Trophoblast cell (in vitro differentiated cells and primary cell): ENCODE results near the gene SPATA2L.

Experiments used
- DNase-seq, 2 donors: peaks; one replicate each; pipeline ENCODE4 v3.0.0-alpha.2; 2016
- H2AFZ ChIP-seq: 2 replicates; pipeline ENCODE4 v1.6.1; 2013; ENCODE audit warnings: low read length, moderate library complexity, mild to moderate bottlenecking; ENCODE audit not compliant: insufficient read depth, poor library complexity
- H2AK5ac ChIP-seq: 2 replicates; pipeline ENCODE4 v1.6.1; 2013; ENCODE audit warnings: mild to moderate bottlenecking, low read length
- H2BK120ac ChIP-seq: 2 replicates; pipeline ENCODE4 v1.6.1; 2013; ENCODE audit warnings: low read length, mild to moderate bottlenecking, moderate library complexity; ENCODE audit not compliant: insufficient read depth, poor library complexity
- H2BK12ac ChIP-seq: 2 replicates; pipeline ENCODE4 v1.6.1; 2013; ENCODE audit warnings: mild to moderate bottlenecking, low read length, moderate library complexity
- H2BK5ac ChIP-seq: 2 replicates; pipeline ENCODE4 v1.6.1; 2013; ENCODE audit warnings: low read length, low read depth, moderate library complexity, mild to moderate bottlenecking; ENCODE audit not compliant: poor library complexity
- H3K14ac ChIP-seq: 2 replicates; pipeline ENCODE4 v1.6.1; 2013; ENCODE audit warnings: mild to moderate bottlenecking, low read length
- H3K18ac ChIP-seq: 2 replicates; pipeline ENCODE4 v1.6.1; 2013; ENCODE audit warnings: mild to moderate bottlenecking, low read length
- H3K23ac ChIP-seq: 2 replicates; pipeline ENCODE4 v1.6.1; 2013; ENCODE audit warnings: low read length
- H3K27ac ChIP-seq: 2 replicates; pipeline ENCODE4 v1.5.1; 2013; ENCODE audit warnings: low read depth, mild to moderate bottlenecking, inconsistent platforms, low read length, moderate library complexity
- H3K27me3 ChIP-seq: 2 replicates; pipeline ENCODE4 v1.6.1; 2013; ENCODE audit warnings: inconsistent platforms, mild to moderate bottlenecking, low read length, moderate library complexity; ENCODE audit not compliant: insufficient read depth
- H3K36me3 ChIP-seq, 2 experiments: 1 replicate in 1 of 2; 2 replicates in 1 of 2; pipeline ENCODE4 v1.6.1; 2013; ENCODE audit warnings: low read length in 2 of 2, mild to moderate bottlenecking in 2 of 2, moderate library complexity in 1 of 2; ENCODE audit not compliant: insufficient read depth in 2 of 2, control insufficient read depth in 1 of 2
- H3K4ac ChIP-seq: 2 replicates; pipeline ENCODE4 v1.6.1; 2013; ENCODE audit warnings: low read depth, mild to moderate bottlenecking, low read length, moderate library complexity
- H3K4me1 ChIP-seq, 2 experiments: 1 replicate in 1 of 2; 2 replicates in 1 of 2; pipeline ENCODE4 v1.6.1; 2013; ENCODE audit warnings: low read length in 2 of 2, mild to moderate bottlenecking in 2 of 2, moderate library complexity in 1 of 2; ENCODE audit not compliant: insufficient read depth in 2 of 2, control insufficient read depth in 1 of 2
- H3K4me2 ChIP-seq: 2 replicates; pipeline ENCODE4 v1.6.1; 2013; ENCODE audit warnings: inconsistent platforms, mild to moderate bottlenecking, low read length, moderate library complexity
- H3K4me3 ChIP-seq: 2 replicates; pipeline ENCODE4 v1.5.1; 2013; ENCODE audit warnings: mild to moderate bottlenecking, low read depth, low read length, inconsistent platforms
- H3K79me1 ChIP-seq: one replicate; pipeline ENCODE4 v1.6.1; 2013; ENCODE audit warnings: low read length
- H3K79me2 ChIP-seq: 2 replicates; pipeline ENCODE4 v1.6.1; 2013; ENCODE audit warnings: low read length, mild to moderate bottlenecking; ENCODE audit not compliant: control insufficient read depth, insufficient read depth, poor library complexity
- H3K9ac ChIP-seq: 2 replicates; pipeline ENCODE4 v1.6.1; 2013; ENCODE audit warnings: mild to moderate bottlenecking, low read length
- H3K9me3 ChIP-seq: 2 replicates; pipeline ENCODE4 v1.6.1; 2013; ENCODE audit warnings: low read depth, mild to moderate bottlenecking, control low read depth, inconsistent platforms, low read length; ENCODE audit not compliant: insufficient read depth
- H4K12ac ChIP-seq: 2 replicates; pipeline ENCODE4 v1.6.1; 2013; ENCODE audit warnings: low read depth, mild to moderate bottlenecking, low read length, moderate library complexity
- H4K8ac ChIP-seq: 2 replicates; pipeline ENCODE4 v1.6.1; 2013; ENCODE audit warnings: low read depth, mild to moderate bottlenecking, low read length, moderate library complexity
- H4K91ac ChIP-seq: one replicate; pipeline ENCODE4 v1.6.1; 2013; ENCODE audit warnings: low read depth, mild to moderate bottlenecking, low read length, moderate library complexity
- WGBS: extraction: QIAGEN DNeasy Blood & Tissue Kit; methylation state at CpG from one replicate; pipeline ENCODE4 v1.1.7; 2013; ENCODE audit warnings: missing lambda C conversion rate; ENCODE audit not compliant: insufficient read length, insufficient coverage; ENCODE audit errors: extremely low coverage; 5-methylcytosine and 5-hydroxymethylcytosine counted together

The SPATA2L gene

GRCh38 chr16:89670496-89671431 lies 30.7 kb downstream of the SPATA2L start:
- H3K9ac ChIP-seq, result no peak overlapping the region
- H2AFZ ChIP-seq, result no peak overlapping the region
- no CpG with 5 or more reads among the region's 10 CpGs for WGBS
- no peaks in the 10 kb centered on the region for H3K79me2 ChIP-seq
- no peak overlapping the region for H2BK120ac ChIP-seq
- no peaks in the 10 kb centered on the region for H3K27me3 ChIP-seq
- H4K91ac ChIP-seq, result no peak overlapping the region
- H3K4me3 ChIP-seq, result no peak overlapping the region
- H3K23ac ChIP-seq, result no peak overlapping the region
- H3K18ac ChIP-seq, result no peak overlapping the region
- no peak overlapping the region for H2BK12ac ChIP-seq
- H3K9me3 ChIP-seq, result peaks cover 7% of the 10 kb centered on the region
- no peak for DNase-seq
- H3K36me3 ChIP-seq, result peaks cover 5 to 7% of the 10 kb centered on the region in 2 experiments
- H2AK5ac ChIP-seq, result no peak overlapping the region
- no peak overlapping the region for H2BK5ac ChIP-seq
- H4K8ac ChIP-seq, result no peak overlapping the region
- H3K79me1 ChIP-seq, result no peaks in the 10 kb centered on the region
- no peaks in the 10 kb centered on the region for H3K4me1 ChIP-seq
- no peak overlapping the region for H3K27ac ChIP-seq
- no peak overlapping the region for H3K4me2 ChIP-seq
- H3K14ac ChIP-seq, result no peak overlapping the region
- no peak overlapping the region for H4K12ac ChIP-seq
- H3K4ac ChIP-seq, result no peak overlapping the region

- Histone ChIP-seq H3K79me2 (no peaks in the 10 kb centered on the region), H4K91ac (no peak overlapping the region), H3K4me1 (no peaks in the 10 kb centered on the region), H2BK5ac (no peak overlapping the region), H3K14ac (no peak overlapping the region), H3K4me3 (no peak overlapping the region), H2BK120ac (no peak overlapping the region), H3K23ac (no peak overlapping the region), H3K79me1 (no peaks in the 10 kb centered on the region), H2AK5ac (no peak overlapping the region), H3K4me2 (no peak overlapping the region), H3K9me3 (peaks cover 10% of the 10 kb centered on the region), H2AFZ (no peak overlapping the region), H3K36me3 (peaks cover 8 to 10% of the 10 kb centered on the region in 2 experiments), H3K27me3 (no peaks in the 10 kb centered on the region), H3K4ac (no peak overlapping the region), H3K18ac (no peak overlapping the region), H3K9ac (no peak overlapping the region), H4K8ac (no peak overlapping the region), H2BK12ac (no peak overlapping the region), H4K12ac (no peak overlapping the region), H3K27ac (no peak overlapping the region)
- no CpG with 5 or more reads among the region's 13 CpGs for WGBS
- DNase-seq, result no peak
Observed at GRCh38 chr16:89669755-89670154, 31.8 kb downstream of the SPATA2L start.

GRCh38 chr16:89668790-89669158 lies 32.7 kb downstream of the SPATA2L start:
- no peak overlapping the region for H3K4me3 ChIP-seq
- H3K4me1 ChIP-seq, result no peaks in the 10 kb centered on the region
- no peak overlapping the region for H2BK5ac ChIP-seq
- no peak overlapping the region for H2BK120ac ChIP-seq
- no peaks in the 10 kb centered on the region for H3K79me1 ChIP-seq
- no peak overlapping the region for H3K18ac ChIP-seq
- no peak overlapping the region for H4K12ac ChIP-seq
- no peak overlapping the region for H3K23ac ChIP-seq
- no peaks in the 10 kb centered on the region for H3K27me3 ChIP-seq
- DNase-seq, result no peak
- WGBS, result no CpG with 5 or more reads among the region's 5 CpGs
- H3K36me3 ChIP-seq, result peaks cover 14 to 15% of the 10 kb centered on the region in 2 experiments
- no peak overlapping the region for H3K4me2 ChIP-seq
- H3K14ac ChIP-seq, result no peak overlapping the region
- H3K9ac ChIP-seq, result no peak overlapping the region
- H3K4ac ChIP-seq, result no peak overlapping the region
- H2AFZ ChIP-seq, result no peak overlapping the region
- H4K8ac ChIP-seq, result no peak overlapping the region
- no peak overlapping the region for H3K27ac ChIP-seq
- H2AK5ac ChIP-seq, result no peak overlapping the region
- peaks cover 10% of the 10 kb centered on the region for H3K9me3 ChIP-seq
- H3K79me2 ChIP-seq, result no peaks in the 10 kb centered on the region
- no peak overlapping the region for H2BK12ac ChIP-seq
- H4K91ac ChIP-seq, result no peak overlapping the region

- H2BK12ac ChIP-seq, result no peak overlapping the region
- H3K36me3 ChIP-seq, result peaks cover 19 to 20% of the 10 kb centered on the region in 2 experiments
- no peak overlapping the region for H3K23ac ChIP-seq
- H3K4ac ChIP-seq, result no peak overlapping the region
- H3K79me2 ChIP-seq, result no peaks in the 10 kb centered on the region
- H2AFZ ChIP-seq, result no peak overlapping the region
- no peak overlapping the region for H4K91ac ChIP-seq
- no peak overlapping the region for H4K12ac ChIP-seq
- no peaks in the 10 kb centered on the region for H3K4me1 ChIP-seq
- no peak overlapping the region for H3K14ac ChIP-seq
- no peak overlapping the region for H4K8ac ChIP-seq
- no peak overlapping the region for H2BK5ac ChIP-seq
- no peak overlapping the region for H3K27ac ChIP-seq
- H2AK5ac ChIP-seq, result no peak overlapping the region
- no peak overlapping the region for H3K9ac ChIP-seq
- peak overlapping the region; percentile 2 for H3K4me3 ChIP-seq
- H2BK120ac ChIP-seq, result no peak overlapping the region
- peaks cover 13% of the 10 kb centered on the region for H3K9me3 ChIP-seq
- DNase-seq, result no peak
- H3K4me2 ChIP-seq, result no peak overlapping the region
- H3K18ac ChIP-seq, result no peak overlapping the region
- no peaks in the 10 kb centered on the region for H3K27me3 ChIP-seq
- H3K79me1 ChIP-seq, result no peaks in the 10 kb centered on the region
- WGBS, result no CpG with 5 or more reads among the region's 9 CpGs
Observed at GRCh38 chr16:89667633-89668032, 33.9 kb downstream of the SPATA2L start.
